Upper lobe of right lung (tissue), 1 donor: ENCODE data around the gene RERE. TPM values are rescaled to one million over a fixed set of nuclear protein-coding genes. Genes with fewer than 3 reads are reported as not detected.
"Not testable (repeated sequence)": the region's sequence is repeated elsewhere in the genome, so short reads cannot be mapped to it uniquely, and the experiment has no call there.

Experiments used
- ATAC-seq: fragments of 200-7000 bp; cut with Tn5 transposase; one replicate; pipeline ENCODE4 v1.9.1; 2020; ENCODE audit warnings: mild to moderate bottlenecking, moderate library complexity
- DNase-seq: peaks from one replicate; pipeline ENCODE4 v3.0.0-alpha.2; 2020
- H3K27ac ChIP-seq: fragments of 200-600 bp; one replicate; pipeline ENCODE4 v1.8.0; 2022
- H3K27me3 ChIP-seq: fragments of 200-600 bp; one replicate; pipeline ENCODE4 v1.8.0; 2022; ENCODE audit warnings: mild to moderate bottlenecking
- H3K36me3 ChIP-seq: fragments of 200-600 bp; one replicate; pipeline ENCODE4 v1.8.0; 2022
- H3K4me1 ChIP-seq: fragments of 200-600 bp; one replicate; pipeline ENCODE4 v1.8.0; 2022
- H3K4me3 ChIP-seq: fragments of 200-600 bp; one replicate; pipeline ENCODE4 v1.8.0; 2022; ENCODE audit warnings: mild to moderate bottlenecking
- H3K9me3 ChIP-seq: fragments of 200-600 bp; one replicate; pipeline ENCODE4 v1.8.0; 2022
- intact Hi-C: fragments of 100-400 bp; cut with DNase I; formaldehyde crosslinking; loops from one replicate; pipeline ENCODE4 v1.11.0; 2022
- total RNA-seq: library from RNA; stranded (reverse); fragmentation: NEBNext Ultra II Directional; extraction: Animal tissue kit (Norgen Biotek cat#: 25700); gene quantifications from one replicate; pipeline ENCODE4 v1.2.1, GENCODE V29; 2021
- TF ChIP-seq, protein P1 (sequence below): fragments of 200-600 bp; IDR thresholded peaks from one replicate; pipeline ENCODE4 v1.8.0; 2022; ENCODE audit warnings: antibody characterized with exemption
- donor health status: DM: no; HTN: yes; CAD: no; lungs with severe emphysema.

RERE gene
- total RNA-seq, 1 donor from 2014 or later, result 99.6 TPM

DNA sequence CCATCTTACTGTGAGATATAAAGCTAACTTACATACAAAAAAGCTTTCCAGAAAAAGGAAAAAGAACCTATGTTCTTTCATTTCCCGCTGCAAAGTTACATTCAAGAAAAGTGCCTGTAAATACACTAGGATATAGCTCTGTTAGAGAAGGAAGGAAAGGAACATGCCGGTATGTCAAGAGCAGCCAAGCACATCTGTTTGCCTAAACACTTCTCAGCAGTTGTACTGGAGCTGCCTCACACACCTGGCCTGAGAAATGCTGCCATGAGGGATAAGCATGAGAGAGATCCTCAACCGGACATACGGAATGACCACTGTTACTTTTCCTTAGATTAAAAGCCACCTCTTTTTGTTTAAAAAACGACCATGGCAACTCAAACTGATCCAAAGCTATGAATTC, 189.7 kb downstream of the RERE start:
- Histone ChIP-seq H3K4me1 (peaks cover 39% of the 10 kb centered on the region), H3K4me3 (no peak overlapping the region), H3K27me3 (no peaks in the 10 kb centered on the region), H3K27ac (no peak overlapping the region), H3K9me3 (no peaks in the 10 kb centered on the region), H3K36me3 (no peaks in the 10 kb centered on the region)
- TF ChIP-seq, protein P1, sequence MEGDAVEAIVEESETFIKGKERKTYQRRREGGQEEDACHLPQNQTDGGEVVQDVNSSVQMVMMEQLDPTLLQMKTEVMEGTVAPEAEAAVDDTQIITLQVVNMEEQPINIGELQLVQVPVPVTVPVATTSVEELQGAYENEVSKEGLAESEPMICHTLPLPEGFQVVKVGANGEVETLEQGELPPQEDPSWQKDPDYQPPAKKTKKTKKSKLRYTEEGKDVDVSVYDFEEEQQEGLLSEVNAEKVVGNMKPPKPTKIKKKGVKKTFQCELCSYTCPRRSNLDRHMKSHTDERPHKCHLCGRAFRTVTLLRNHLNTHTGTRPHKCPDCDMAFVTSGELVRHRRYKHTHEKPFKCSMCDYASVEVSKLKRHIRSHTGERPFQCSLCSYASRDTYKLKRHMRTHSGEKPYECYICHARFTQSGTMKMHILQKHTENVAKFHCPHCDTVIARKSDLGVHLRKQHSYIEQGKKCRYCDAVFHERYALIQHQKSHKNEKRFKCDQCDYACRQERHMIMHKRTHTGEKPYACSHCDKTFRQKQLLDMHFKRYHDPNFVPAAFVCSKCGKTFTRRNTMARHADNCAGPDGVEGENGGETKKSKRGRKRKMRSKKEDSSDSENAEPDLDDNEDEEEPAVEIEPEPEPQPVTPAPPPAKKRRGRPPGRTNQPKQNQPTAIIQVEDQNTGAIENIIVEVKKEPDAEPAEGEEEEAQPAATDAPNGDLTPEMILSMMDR, result no peak
- intact Hi-C loops, result no loop called here
- DNase-seq (no peak), ATAC-seq (peak; percentile 78)

GRCh38 chr1:8625981-8626898, 191.2 kb downstream of the RERE start:
- H3K4me1 ChIP-seq, result peaks cover 39% of the 10 kb centered on the region
- intact Hi-C loops, result no loop called here

GRCh38 chr1:8625491-8625890, 191.9 kb downstream of the RERE start:
- TF ChIP-seq, protein P1, result no peak
- intact Hi-C loops, result no loop called here
- ATAC-seq (no peak), DNase-seq (no peak)
- Histone ChIP-seq H3K9me3 (no peaks in the 10 kb centered on the region), H3K27me3 (no peaks in the 10 kb centered on the region), H3K27ac (no peak overlapping the region), H3K4me1 (peaks cover 39% of the 10 kb centered on the region), H3K4me3 (no peak overlapping the region), H3K36me3 (no peaks in the 10 kb centered on the region)

More at GRCh38 chr1:8625981-8626898, 191.2 kb downstream of the RERE start:
- no peak for DNase-seq
- H3K4me3 ChIP-seq, result no peak overlapping the region
- TF ChIP-seq, protein P1, result no peak
- H3K36me3 ChIP-seq, result no peaks in the 10 kb centered on the region
- H3K9me3 ChIP-seq, result no peaks in the 10 kb centered on the region
- H3K27ac ChIP-seq, result no peak overlapping the region
- no peak for ATAC-seq
- H3K27me3 ChIP-seq, result no peaks in the 10 kb centered on the region

GRCh38 chr1:8623651-8624192, 193.7 kb downstream of the RERE start:
- H3K27me3 ChIP-seq, H3K36me3 ChIP-seq, H3K4me3 ChIP-seq, H3K27ac ChIP-seq, intact Hi-C loops, ATAC-seq, DNase-seq, H3K9me3 ChIP-seq: not testable (repeated sequence)
- peaks cover 28% of the 10 kb centered on the region for H3K4me1 ChIP-seq

DNA sequence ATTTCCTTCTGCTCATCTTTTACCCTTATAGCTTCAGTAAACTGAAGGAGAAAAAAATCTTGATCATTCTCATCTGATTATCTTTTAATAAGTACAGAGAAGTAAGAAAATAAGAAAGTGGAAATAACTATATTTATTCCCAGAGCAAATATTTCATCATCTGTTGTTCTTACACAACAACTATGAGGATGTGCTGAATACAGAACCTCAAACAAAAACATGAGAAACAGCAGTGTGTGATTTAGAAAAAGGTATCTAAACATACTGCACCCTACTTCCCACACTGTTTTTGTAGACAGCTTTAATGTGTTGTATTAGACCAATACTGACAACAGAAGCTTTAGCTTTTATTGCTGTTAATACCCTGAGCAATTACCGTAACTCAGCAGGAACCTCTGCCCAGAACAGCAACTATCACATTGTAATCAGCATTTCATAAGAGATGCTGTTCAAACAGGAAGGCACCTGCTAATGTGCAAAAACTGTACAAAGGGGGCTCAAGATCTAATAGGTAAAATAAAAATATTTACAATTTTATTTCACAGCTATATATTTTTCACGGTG, 195.6 kb downstream of the RERE start:
- H3K9me3 ChIP-seq, intact Hi-C loops, DNase-seq, ATAC-seq, H3K4me3 ChIP-seq, H3K27ac ChIP-seq, H3K36me3 ChIP-seq, H3K27me3 ChIP-seq: not testable (repeated sequence)
- peaks cover 14% of the 10 kb centered on the region for H3K4me1 ChIP-seq

DNA sequence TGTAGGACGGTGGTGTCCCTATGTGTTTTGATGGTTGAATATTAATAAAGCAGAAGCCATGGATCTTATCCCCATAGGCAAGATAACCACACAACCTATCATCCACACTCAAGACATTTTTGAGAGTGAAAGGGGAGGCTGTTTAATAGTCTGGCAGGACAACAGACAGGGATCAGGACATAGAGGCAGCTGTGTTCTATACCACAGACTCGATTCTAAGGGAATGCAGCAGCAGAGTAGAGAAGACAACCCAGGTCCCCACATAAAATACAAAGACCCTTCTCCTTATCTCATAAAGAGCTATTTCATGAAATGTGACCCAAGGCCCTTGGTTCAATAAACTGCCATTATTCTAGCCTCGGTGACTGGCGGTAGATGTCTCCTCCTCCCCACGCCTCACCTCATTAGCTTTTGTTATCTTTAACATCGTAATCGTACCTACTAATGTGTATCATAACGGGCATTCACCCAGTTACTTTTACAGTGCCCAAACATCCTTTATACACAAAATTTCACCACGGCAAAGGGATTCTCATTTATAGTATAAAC, 196.3 kb downstream of the RERE start:
- H3K4me1 ChIP-seq, H3K36me3 ChIP-seq, H3K27me3 ChIP-seq, ATAC-seq, H3K4me3 ChIP-seq, DNase-seq, H3K9me3 ChIP-seq, intact Hi-C loops, H3K27ac ChIP-seq: not testable (repeated sequence)

DNA sequence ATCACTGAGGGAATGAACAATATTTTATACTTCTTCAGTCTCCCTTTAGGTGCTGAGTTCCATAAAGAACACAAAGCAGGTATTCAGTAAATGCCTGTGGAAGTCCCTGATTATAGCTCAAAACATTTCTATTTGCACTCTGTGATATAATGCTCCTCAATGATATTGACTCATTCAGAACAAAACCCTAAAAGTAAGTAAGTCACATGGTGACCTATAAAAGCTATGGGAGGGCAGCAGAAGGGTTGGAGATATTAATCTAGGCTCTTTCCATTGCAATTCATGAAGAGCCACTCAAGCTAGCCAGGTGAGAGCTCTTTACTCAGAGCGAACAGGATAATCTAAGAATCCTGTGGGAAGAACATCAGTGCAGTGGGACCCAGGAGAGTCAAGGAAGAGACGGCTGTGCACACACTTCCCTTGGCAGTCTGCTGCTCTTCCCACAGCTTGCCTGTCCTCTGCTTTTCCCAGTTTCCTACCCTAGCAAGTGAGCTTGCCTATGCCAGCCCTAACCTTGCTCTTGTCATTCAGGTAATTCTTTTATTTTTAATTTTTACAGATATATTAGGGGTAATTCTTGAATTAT, 197.4 kb downstream of the RERE start:
- H3K27me3 ChIP-seq, H3K36me3 ChIP-seq, H3K4me3 ChIP-seq, H3K9me3 ChIP-seq, H3K27ac ChIP-seq, intact Hi-C loops, H3K4me1 ChIP-seq, DNase-seq: not testable (repeated sequence)
- ATAC-seq, result peak; percentile 20

- H3K9me3 ChIP-seq, intact Hi-C loops, ATAC-seq, H3K36me3 ChIP-seq, H3K27ac ChIP-seq, H3K27me3 ChIP-seq, H3K4me3 ChIP-seq, DNase-seq, H3K4me1 ChIP-seq: not testable (repeated sequence)
Measured at GRCh38 chr1:8619419-8619818, 198.0 kb downstream of the RERE start.

DNA sequence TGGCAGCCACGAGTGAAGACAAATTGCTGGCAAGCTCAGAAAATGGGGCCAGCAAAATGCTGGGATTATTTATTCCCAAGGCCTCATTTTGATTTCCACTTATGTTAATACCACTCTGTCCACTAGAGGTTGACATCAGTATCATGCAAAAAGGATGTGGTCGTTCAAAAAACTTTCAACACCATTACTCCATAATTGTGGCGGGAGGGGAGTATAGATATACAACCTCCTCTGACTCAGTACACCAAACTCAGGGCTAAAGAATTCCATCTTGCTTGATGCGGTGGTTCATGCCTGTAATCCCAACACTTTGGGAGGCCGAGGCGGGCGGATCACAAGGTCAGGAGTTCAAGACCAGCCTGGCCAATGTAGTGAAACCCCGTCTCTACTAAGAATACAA, 200.6 kb downstream of the RERE start:
- H3K27ac ChIP-seq, H3K27me3 ChIP-seq, ATAC-seq, intact Hi-C loops, H3K36me3 ChIP-seq, H3K4me1 ChIP-seq, DNase-seq, H3K9me3 ChIP-seq, H3K4me3 ChIP-seq: not testable (repeated sequence)

DNA sequence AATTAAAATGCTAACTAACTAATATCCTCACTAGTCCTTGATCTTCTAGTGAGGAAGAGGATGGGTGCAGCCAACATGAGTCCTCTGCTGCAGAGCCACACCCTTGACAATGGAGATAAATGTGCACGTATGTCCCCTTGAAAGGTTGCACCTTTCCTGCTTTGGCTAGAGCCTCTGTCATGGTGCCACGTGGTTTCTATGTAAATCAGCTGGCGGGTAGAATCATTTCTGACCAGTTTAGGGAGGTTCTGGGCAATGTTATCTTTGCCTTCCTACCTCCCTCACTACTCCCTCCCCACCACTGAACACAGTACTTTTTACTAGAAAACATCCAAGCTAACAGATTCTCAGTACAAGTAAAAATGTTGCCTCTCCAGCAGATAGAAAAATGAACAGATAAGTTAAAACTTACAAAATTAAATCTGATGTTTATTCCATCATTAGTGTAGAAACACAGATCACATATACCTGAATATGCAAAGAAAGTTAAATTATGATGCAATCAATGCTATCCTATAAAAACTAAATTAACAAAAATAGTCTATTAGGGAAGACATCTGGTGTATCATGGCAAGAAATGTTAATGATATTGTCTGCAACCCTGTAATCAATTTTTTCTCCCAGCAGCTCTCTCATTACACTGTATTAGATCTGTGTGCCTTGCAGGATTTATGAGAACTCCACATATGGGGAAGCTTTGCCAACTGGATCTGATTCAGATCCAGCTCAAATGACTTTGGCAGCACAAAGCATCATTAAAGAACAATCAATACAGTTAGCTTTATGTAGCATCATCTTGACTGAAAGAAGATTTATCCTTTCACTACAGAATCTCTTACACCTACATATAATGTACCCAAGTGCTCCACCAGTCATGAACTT, 205.6 kb downstream of the RERE start:
- H3K36me3 ChIP-seq, H3K4me3 ChIP-seq, H3K27ac ChIP-seq, H3K27me3 ChIP-seq, DNase-seq, H3K4me1 ChIP-seq, ATAC-seq, intact Hi-C loops, H3K9me3 ChIP-seq: not testable (repeated sequence)
